GM10248 (cell line): Measurements from ENCODE around the gene IGSF10.

Experiments
- CTCF ChIA-PET: fragments of 300-600 bp; sonication (Branson Sonifier 250); formaldehyde crosslinking; extraction: SDS; loops from one replicate; lab custom pipeline; 2021; ENCODE audit warnings: antibody characterized with exemption; lab: Yijun Ruan, JAX
- POLR2A ChIA-PET: fragments of 350-650 bp; sonication (Branson Sonifier 250); formaldehyde crosslinking; extraction: SDS; loops from one replicate; lab custom pipeline; 2020; ENCODE audit warnings: antibody characterized with exemption; lab: Yijun Ruan, JAX
- DNase-seq: peaks from one replicate; pipeline ENCODE4 v3.0.0; 2012; ENCODE audit errors: extremely low spot score
- TF ChIP-seq, protein P1 (sequence below): IDR thresholded peaks from 2 replicates; pipeline ENCODE4 v1.5.1; 2012; ENCODE audit warnings: mild to moderate bottlenecking, low read depth; ENCODE audit errors: extremely low read depth, missing control alignments, control extremely low read depth

IGSF10 gene

DNA sequence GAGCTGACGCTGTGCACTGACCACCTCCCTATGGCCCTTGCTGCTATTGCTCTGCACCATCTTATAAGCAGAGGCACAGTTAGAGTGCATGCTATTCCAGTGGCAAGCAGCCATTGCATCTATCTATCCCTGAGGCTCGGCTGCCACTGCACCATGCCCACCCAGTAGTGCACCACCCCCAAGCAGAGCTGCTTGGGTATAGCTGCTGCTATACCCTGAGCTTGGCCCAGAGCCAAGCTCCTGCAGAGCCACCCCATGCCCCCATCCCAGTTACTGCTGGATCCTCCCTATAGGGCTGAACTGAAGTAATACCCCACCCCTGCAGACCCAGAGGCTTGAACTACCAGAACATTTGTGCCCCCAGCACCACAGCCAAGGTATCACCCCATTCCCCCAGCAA lies 19.6 kb upstream of the IGSF10 start:
- no peak for DNase-seq
- TF ChIP-seq, protein P1, sequence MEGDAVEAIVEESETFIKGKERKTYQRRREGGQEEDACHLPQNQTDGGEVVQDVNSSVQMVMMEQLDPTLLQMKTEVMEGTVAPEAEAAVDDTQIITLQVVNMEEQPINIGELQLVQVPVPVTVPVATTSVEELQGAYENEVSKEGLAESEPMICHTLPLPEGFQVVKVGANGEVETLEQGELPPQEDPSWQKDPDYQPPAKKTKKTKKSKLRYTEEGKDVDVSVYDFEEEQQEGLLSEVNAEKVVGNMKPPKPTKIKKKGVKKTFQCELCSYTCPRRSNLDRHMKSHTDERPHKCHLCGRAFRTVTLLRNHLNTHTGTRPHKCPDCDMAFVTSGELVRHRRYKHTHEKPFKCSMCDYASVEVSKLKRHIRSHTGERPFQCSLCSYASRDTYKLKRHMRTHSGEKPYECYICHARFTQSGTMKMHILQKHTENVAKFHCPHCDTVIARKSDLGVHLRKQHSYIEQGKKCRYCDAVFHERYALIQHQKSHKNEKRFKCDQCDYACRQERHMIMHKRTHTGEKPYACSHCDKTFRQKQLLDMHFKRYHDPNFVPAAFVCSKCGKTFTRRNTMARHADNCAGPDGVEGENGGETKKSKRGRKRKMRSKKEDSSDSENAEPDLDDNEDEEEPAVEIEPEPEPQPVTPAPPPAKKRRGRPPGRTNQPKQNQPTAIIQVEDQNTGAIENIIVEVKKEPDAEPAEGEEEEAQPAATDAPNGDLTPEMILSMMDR: no peak
- ChIA-PET CTCF (interaction anchor here (1.1 to 4.2 kb wide), 3 partner anchors 13 to 62 kb away, joined by 3 to 34 read pairs (median 3); no protein-coding TSS in a partner anchor), POLR2A (no interaction called here)

DNA sequence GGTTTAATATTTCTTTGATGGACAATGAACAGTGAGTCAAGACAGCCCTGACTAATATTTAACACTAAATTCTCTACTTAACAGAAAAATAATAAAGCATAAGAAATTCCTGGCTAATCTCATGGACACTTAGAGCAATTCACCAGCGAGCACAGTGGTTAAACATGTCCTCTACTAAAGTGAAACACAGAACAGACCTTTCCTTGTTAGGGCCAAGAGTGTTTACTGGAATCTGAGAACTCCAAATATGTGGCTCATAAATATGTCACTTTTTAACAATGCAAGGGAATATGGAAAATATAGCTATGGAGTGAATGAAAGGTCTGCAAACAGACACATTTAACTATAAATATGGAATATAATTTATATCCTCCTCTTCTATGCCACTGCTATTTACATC lies 18.6 kb upstream of the IGSF10 start:
- CTCF ChIA-PET: interaction anchor here (1.5 to 4.2 kb wide), 2 partner anchors 12 to 63 kb away, joined by 3 to 34 read pairs; no protein-coding TSS in a partner anchor
- TF ChIP-seq, protein P1: no peak
- POLR2A ChIA-PET: no interaction called here
- DNase-seq: no peak

DNA sequence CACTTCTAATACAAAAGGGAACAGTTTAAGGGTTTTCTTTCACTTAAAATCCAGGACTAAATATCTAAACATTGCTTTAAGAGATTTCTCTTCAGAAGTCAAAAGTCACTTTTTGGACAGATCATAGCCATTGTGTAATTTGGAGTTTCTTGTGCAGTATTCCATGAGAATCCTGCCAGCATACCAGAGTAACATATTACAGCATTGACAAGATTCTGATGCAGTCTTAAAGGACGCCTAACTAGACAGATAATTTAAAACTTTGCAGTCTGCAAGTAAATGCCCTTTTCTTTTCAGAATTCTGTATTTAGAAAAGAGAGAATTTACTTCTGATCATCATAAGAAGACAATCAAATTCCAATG lies 17.5 kb upstream of the IGSF10 start:
- CTCF ChIA-PET: interaction anchor here (4.2 kb wide), 1 partner anchor 11 kb away, joined by 34 read pairs; no protein-coding TSS in a partner anchor
- no peak for DNase-seq
- POLR2A ChIA-PET: no interaction called here
- TF ChIP-seq, protein P1: no peak

DNA sequence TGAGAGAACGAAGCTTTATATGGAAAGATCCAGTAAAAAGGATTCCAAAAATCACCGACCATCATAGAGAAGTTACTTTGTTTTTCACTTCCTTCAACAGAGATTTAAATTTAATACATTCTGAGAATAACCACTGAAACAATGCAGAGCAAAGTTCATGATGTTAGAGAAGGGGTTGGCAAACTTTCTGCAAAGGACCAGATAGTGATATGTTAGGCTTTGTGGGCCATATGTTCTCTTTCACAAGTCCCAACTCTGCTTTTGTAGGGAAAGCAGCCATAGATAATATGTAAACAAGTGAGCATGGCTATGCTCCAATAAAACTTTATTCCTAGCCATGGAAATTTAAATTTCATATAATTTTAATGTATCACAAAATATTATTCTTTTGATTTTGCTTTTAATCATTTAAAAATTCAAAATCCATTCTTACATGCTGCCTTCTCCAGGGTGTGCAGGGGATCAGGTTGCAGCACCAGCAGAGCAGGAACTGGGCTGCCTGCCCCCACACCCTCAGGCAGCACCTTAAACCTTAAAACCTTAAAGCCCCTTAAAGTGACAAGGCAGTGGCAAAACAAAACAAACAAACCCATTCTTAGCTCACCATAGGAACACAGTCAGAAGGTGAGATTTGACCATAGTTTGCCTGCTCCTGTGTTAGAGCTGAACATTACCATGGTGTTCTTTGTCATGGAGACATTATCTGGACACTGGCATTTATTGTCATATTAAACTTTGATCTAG lies 16.9 kb upstream of the IGSF10 start:
- TF ChIP-seq, protein P1: no peak
- CTCF ChIA-PET: interaction anchor here (1.0 to 2.1 kb wide), 2 partner anchors 10 to 310 kb away, joined by 3 to 16 read pairs; no protein-coding TSS in a partner anchor
- DNase-seq: no peak
- POLR2A ChIA-PET: no interaction called here

DNA sequence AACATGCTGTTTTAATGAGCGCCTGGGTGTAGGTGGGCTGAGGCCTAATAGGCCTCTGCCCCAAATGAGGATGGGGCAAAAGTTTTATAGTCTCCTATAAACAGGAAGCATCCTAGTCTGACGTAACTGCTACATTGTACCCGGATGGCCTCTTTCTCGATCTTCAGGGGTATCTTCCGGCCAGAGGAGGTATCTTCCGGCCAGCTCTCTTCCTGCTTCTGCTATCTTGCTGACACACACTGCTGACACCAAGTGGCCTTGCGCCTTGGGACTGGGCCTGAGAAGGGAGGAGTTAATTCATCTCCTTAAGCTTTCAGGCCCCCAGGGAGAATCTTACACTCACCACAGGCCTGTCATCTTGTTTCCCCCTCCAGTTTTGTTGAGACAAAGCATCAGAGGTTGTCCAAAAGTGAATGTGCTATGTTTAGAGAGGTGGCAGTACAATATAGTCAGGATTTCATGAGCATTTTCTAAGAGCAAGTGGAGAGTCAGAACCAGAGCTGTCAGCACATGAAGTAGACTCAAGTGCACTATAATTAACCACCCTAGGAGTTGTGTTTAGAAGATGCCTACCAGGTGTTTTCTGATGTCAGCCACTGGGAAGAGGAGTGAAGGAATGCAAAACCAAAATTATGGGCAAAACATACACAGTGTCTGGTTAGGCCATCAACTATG lies 15.6 kb upstream of the IGSF10 start:
- DNase-seq: no peak
- CTCF ChIA-PET: interaction anchor here (2.1 kb wide), 1 partner anchor 8 kb away, joined by 16 read pairs; no protein-coding TSS in a partner anchor
- TF ChIP-seq, protein P1: no peak
- POLR2A ChIA-PET: no interaction called here

DNA sequence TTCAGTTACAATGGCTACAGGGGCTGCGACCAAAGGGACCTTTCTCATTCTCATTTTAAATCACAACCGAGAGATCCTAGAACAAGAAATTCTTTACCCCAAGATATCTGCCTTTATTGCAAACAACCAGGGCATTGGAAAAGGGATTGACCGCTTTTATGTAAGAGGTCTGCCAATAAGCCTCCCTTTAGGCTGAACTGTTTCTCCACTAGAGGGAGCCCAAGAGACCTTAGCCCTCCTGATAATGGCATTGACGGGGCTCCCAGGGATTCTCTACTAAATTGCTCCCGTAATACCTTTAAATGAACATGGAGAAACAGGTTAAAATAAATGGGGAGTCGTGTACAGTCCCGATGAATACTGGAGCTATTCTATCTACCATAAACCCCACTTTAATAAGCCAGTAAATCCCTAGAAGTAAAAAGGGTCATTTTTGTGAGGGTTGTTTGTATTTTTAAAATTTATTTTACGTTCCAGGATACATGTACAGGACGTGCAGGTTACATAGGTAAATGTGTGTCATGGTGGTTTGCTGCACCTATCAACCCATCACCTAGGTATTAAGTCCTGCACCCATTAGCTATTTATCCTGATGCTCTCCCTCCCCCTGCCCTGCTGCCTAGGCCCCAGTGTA lies 7.5 kb upstream of the IGSF10 start:
- POLR2A ChIA-PET: no interaction called here
- TF ChIP-seq, protein P1: peak; percentile 79
- peak; percentile 49 for DNase-seq
- CTCF ChIA-PET: interaction anchor here (0.6 to 4.3 kb wide), 25 partner anchors 9 to 450 kb away, joined by 3 to 41 read pairs (median 4); no protein-coding TSS in a partner anchor
